Bronchial epithelial cell (primary cell): ENCODE measurements around the gene CDC14B. TPM values are rescaled to one million over a fixed set of nuclear protein-coding genes. Genes with fewer than 3 reads are reported as not detected.

ENCODE experiments used
- DNase-seq: peaks from one replicate; pipeline ENCODE4 v3.0.0-alpha.2; 2010; ENCODE audit warnings: low read depth
- FAIRE-seq: peaks from 2 replicates; lab custom pipeline; 2011; peaks lifted over from hg19 to GRCh38; lab: Jason Lieb, UNC
- H3K27me3 ChIP-seq: 2 replicates; pipeline ENCODE4 v1.5.1; 2011; ENCODE audit warnings: low read length; ENCODE audit not compliant: control insufficient read depth, insufficient read depth
- H3K36me3 ChIP-seq: 2 replicates; pipeline ENCODE4 v1.5.1; 2011; ENCODE audit warnings: low read length; ENCODE audit not compliant: control insufficient read depth, insufficient read depth
- H3K4me3 ChIP-seq: 2 replicates; pipeline ENCODE4 v1.5.1; 2011; ENCODE audit warnings: mild to moderate bottlenecking, low read depth, low read length, control low read depth
- total RNA-seq: library from RNA; depleted of rRNA; stranded (reverse); fragments of >200 nt; gene quantifications from 2 replicates; pipeline ENCODE4 v1.2.1, GENCODE V29; 2014
- TF ChIP-seq, protein P1 (sequence below): IDR thresholded peaks from 2 replicates; pipeline ENCODE4 v1.5.1; 2011; ENCODE audit warnings: mild to moderate bottlenecking, moderate library complexity, low read length, control low read depth, inconsistent platforms; ENCODE audit not compliant: insufficient read depth, severe bottlenecking

CDC14B gene
- total RNA-seq, 1 donor from 2014 or later = 11.6 TPM

DNA sequence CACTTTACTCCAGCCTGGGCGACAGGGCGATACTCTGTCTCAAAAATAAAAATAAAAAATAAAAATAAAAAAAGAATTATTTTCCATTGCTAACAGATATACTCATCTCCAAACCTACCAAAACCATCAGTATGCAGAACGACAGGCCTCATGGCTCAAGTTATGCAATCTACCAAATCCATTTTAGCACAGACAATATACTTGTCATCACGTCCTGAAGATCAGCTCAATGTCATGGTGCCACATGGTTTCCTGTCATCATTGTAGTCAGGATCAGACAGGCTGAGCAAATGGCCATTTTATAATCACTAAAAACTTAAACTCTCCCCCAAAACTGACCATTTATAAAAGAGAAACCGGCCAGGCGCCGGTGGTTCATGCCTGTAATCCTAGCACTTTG, 100.5 kb downstream of the CDC14B start:
- no peak for DNase-seq
- H3K27me3 ChIP-seq = no peaks in the 10 kb centered on the region
- no peak overlapping the region for H3K4me3 ChIP-seq
- TF ChIP-seq, protein P1, sequence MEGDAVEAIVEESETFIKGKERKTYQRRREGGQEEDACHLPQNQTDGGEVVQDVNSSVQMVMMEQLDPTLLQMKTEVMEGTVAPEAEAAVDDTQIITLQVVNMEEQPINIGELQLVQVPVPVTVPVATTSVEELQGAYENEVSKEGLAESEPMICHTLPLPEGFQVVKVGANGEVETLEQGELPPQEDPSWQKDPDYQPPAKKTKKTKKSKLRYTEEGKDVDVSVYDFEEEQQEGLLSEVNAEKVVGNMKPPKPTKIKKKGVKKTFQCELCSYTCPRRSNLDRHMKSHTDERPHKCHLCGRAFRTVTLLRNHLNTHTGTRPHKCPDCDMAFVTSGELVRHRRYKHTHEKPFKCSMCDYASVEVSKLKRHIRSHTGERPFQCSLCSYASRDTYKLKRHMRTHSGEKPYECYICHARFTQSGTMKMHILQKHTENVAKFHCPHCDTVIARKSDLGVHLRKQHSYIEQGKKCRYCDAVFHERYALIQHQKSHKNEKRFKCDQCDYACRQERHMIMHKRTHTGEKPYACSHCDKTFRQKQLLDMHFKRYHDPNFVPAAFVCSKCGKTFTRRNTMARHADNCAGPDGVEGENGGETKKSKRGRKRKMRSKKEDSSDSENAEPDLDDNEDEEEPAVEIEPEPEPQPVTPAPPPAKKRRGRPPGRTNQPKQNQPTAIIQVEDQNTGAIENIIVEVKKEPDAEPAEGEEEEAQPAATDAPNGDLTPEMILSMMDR = no peak
- no peaks in the 10 kb centered on the region for H3K36me3 ChIP-seq
- FAIRE-seq = no peak

DNA sequence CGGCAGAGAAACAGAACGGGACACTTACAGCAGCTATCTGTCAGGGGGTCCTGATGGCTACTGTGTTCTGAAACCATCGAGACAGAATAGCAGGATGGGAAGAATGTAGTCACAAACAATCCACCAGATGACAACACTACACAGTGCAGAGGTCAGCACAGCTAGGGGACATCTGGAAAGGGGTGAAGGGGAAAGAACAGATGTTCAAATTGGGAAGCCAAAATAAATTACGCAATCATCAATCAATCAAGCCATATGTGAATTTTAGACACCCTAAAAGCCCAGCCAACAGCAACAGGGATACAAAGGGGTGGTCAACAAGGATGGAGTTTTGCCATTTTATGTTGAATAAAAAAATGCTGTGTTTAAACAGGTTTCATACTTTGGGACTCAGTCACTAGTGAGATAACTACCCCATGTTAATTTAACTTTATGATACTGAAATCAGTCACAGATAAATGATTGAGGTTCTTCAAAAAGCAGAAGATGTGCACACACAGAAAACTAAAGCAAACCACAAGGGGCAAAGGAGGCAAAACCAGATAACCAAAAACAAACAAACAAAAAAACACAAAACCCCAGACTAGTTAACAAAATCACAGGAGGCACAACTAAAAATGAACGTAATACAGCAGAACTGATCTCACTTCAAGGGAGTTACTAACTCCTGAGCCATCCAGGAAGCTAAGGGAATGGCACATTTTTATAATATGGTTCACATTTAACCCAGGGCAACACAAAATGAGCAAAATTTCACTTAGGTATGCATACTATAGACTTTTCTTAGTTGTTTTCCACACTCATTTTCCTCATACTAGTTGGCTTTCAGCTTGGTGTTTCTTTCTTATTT, 103.8 kb downstream of the CDC14B start:
- TF ChIP-seq, protein P1 = no peak
- H3K36me3 ChIP-seq = no peaks in the 10 kb centered on the region
- no peaks in the 10 kb centered on the region for H3K27me3 ChIP-seq
- DNase-seq = no peak
- H3K4me3 ChIP-seq = no peak overlapping the region
- FAIRE-seq = no peak

DNA sequence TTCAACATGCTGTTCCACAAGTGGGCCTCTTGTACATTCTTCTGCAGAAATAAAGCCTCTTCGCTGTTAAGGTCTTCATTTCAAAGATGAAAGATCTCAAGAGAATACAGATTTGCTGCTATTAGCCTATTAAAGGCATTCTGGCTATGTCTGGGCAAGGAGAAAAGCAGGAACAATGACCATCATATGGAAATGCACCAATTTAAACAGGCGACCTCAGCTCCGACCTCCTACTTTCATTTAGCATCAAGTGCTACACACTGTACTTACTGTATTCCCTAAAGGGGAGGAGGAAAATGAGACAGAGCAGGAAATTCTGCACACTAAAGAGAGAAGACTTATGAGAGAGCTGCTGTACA, 104.9 kb downstream of the CDC14B start:
- H3K27me3 ChIP-seq = no peaks in the 10 kb centered on the region
- no peaks in the 10 kb centered on the region for H3K36me3 ChIP-seq
- TF ChIP-seq, protein P1 = no peak
- H3K4me3 ChIP-seq = no peak overlapping the region
- DNase-seq (no peak), FAIRE-seq (no peak)

DNA sequence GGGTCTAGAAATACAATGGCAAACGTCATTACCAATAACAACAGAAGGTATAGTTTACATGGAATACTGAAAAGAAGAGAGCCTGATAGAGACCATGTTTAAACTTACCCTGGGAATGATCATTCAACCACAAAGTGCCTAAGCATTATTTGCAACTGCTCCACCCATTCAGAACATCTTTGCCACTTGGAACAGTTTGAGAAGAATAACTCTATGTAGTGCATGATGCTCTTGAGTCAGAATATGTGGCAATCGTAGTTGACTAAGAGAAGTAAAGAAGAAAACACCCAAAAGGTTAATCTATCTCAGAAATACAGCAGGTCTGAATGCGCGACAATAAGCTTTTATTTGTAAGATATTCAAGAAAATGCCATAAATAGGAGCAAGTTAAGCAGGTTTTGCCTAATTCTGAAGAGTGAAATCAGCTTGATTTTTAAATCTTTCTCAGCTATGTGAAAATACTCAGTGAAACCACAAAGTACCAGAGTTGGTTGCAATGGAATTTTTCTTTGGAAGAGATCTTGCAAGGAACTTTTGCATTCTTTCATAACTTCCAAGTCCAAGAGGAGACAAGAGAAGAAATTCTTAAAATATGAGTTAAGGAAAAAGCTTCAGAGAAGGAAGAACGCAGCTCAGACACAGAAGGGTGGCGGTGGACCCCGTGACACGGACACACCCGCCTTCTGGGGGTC, 105.4 kb downstream of the CDC14B start:
- Histone ChIP-seq H3K36me3 (no peaks in the 10 kb centered on the region), H3K27me3 (no peaks in the 10 kb centered on the region), H3K4me3 (no peak overlapping the region)
- FAIRE-seq (no peak), DNase-seq (peak; percentile 45)
- TF ChIP-seq, protein P1 = no peak

DNA sequence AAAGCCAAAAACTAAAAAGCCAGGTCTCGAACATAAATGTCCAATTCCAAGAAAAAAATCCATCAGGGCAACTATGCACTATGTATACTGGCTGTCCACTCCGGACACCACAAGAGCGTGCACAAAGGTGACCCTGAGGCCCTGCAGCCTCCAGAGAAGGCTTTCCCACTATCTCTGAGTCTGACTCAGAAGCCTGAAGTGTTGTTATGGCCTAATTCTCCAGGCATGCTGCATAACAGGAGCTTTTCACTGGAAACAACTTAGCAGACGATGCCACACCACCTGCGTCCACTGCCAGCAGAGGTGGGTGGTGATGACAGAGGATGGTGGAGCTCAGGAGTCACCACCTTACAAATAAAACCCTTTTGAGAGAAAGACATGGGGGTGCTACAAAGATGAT, 106.0 kb downstream of the CDC14B start:
- no peak for DNase-seq
- Histone ChIP-seq H3K36me3 (no peaks in the 10 kb centered on the region), H3K4me3 (no peak overlapping the region), H3K27me3 (no peaks in the 10 kb centered on the region)
- TF ChIP-seq, protein P1 = no peak
- peak; percentile 7 for FAIRE-seq
